ENCODE measurements around the gene SH3BP4. TPM values are rescaled to one million over a fixed set of nuclear protein-coding genes. Genes with fewer than 3 reads are reported as not detected.

SH3BP4 gene
- total RNA-seq, 1 donor from 2014 or later: 9.6 TPM

GRCh38 chr2:235024191-235024860 is 72.5 kb downstream of the SH3BP4 start:
- DNase-seq: no peak
- Histone ChIP-seq H3K36me3 (no peaks in the 10 kb centered on the region), H3K27ac (replicated peaks) (no peak overlapping the region), H3K4me3 (no peak overlapping the region), H3K9me3 (replicated peaks) (no peaks in the 10 kb centered on the region), H3K27me3 (ENCODE audit: low read depth) (no peaks in the 10 kb centered on the region), H3K4me1 (peaks cover 46% of the 10 kb centered on the region)
- TF ChIP-seq CTCF (IDR thresholded peaks at IDR 0.05; ENCODE audit: borderline replicate concordance): no peak
- intact Hi-C loops (cut with micrococcal nuclease): no loop called here

- Histone ChIP-seq H3K27me3 (ENCODE audit: low read depth) (no peaks in the 10 kb centered on the region), H3K4me1 (peaks cover 54% of the 10 kb centered on the region), H3K4me3 (peak overlapping the region; percentile 5), H3K36me3 (no peaks in the 10 kb centered on the region), H3K9me3 (replicated peaks) (no peaks in the 10 kb centered on the region), H3K27ac (replicated peaks) (no peak overlapping the region)
- intact Hi-C loops (cut with micrococcal nuclease): no loop called here
- DNase-seq: no peak
- TF ChIP-seq CTCF (IDR thresholded peaks at IDR 0.05; ENCODE audit: borderline replicate concordance): no peak
These were observed 73.3 kb downstream of the SH3BP4 start for GRCh38 chr2:235024931-235025773.

- Histone ChIP-seq H3K4me1 (peaks cover 54% of the 10 kb centered on the region), H3K4me3 (no peak overlapping the region), H3K36me3 (no peaks in the 10 kb centered on the region), H3K9me3 (replicated peaks) (no peaks in the 10 kb centered on the region), H3K27me3 (ENCODE audit: low read depth) (no peaks in the 10 kb centered on the region), H3K27ac (replicated peaks) (no peak overlapping the region)
- no peak for TF ChIP-seq CTCF (IDR thresholded peaks at IDR 0.05; ENCODE audit: borderline replicate concordance)
- no peak for DNase-seq
- intact Hi-C loops (cut with micrococcal nuclease): no loop called here
These were observed 74.2 kb downstream of the SH3BP4 start for GRCh38 chr2:235025800-235026536.

- intact Hi-C loops (cut with micrococcal nuclease): no loop called here
- no peaks in the 10 kb centered on the region for H3K36me3 ChIP-seq
- peak overlapping the region; percentile 3 for H3K4me3 ChIP-seq
- no peaks in the 10 kb centered on the region for H3K27me3 ChIP-seq (ENCODE audit: low read depth)
- H3K4me1 ChIP-seq: peaks cover 54% of the 10 kb centered on the region
- no peak for TF ChIP-seq CTCF (IDR thresholded peaks at IDR 0.05; ENCODE audit: borderline replicate concordance)
- no peak overlapping the region for H3K27ac ChIP-seq (replicated peaks)
- peak; percentile 69 for DNase-seq
- no peaks in the 10 kb centered on the region for H3K9me3 ChIP-seq (replicated peaks)
These were observed 75.1 kb downstream of the SH3BP4 start for GRCh38 chr2:235026649-235027557.
